WTC11 (cell line): ENCODE results near the gene C1orf226. TPM values are rescaled to one million over a fixed set of nuclear protein-coding genes. Genes with fewer than 3 reads are reported as not detected.

ENCODE experiments used
- ATAC-seq: fragments of 200-7000 bp; cut with Tn5 transposase; 2 replicates; pipeline ENCODE4 v1.10.0; 2021; ENCODE audit warnings: mild to moderate bottlenecking, moderate library complexity
- CTCF ChIA-PET: fragments of 300-600 bp; sonication (Branson Sonifier 250); formaldehyde crosslinking; loops from one replicate; lab custom pipeline; 2021; ENCODE audit warnings: antibody characterized with exemption; lab: Charles Lee
- POLR2A ChIA-PET: fragments of 350-600 bp; sonication (Branson Sonifier 250); formaldehyde crosslinking; loops from one replicate; lab custom pipeline; 2021; ENCODE audit warnings: antibody characterized with exemption; lab: Charles Lee
- DNase-seq: peaks from one replicate; pipeline ENCODE4 v3.0.0; 2021; ENCODE audit warnings: low spot score
- H3K27ac Mint-ChIP-seq: 2 replicates; pipeline ENCODE4 v1.8.0; 2021; ENCODE audit warnings: mixed read lengths
- H3K27me3 Mint-ChIP-seq: 2 replicates; pipeline ENCODE4 v1.8.0; 2021; ENCODE audit warnings: low read depth, mild to moderate bottlenecking, moderate library complexity, mixed read lengths
- H3K36me3 Mint-ChIP-seq: 2 replicates; pipeline ENCODE4 v1.8.0; 2021; ENCODE audit warnings: mixed read lengths
- H3K4me1 Mint-ChIP-seq: 2 replicates; pipeline ENCODE4 v1.8.0; 2022; ENCODE audit warnings: mixed read lengths
- H3K4me3 Mint-ChIP-seq: 2 replicates; pipeline ENCODE4 v1.8.0; 2021; ENCODE audit warnings: mild to moderate bottlenecking, moderate library complexity, mixed read lengths
- H3K9me3 Mint-ChIP-seq: 2 replicates; pipeline ENCODE4 v1.8.0; 2021; ENCODE audit warnings: mixed read lengths
- AR ChIP-seq: fragments of 250-450 bp; sonication (Bioruptor Pico); IDR thresholded peaks from 2 replicates; pipeline ENCODE4 v1.9.0; 2021; ENCODE audit warnings: mild to moderate bottlenecking
- ARID4B ChIP-seq: sonication (generic); formaldehyde crosslinking; IDR thresholded peaks from 2 replicates; pipeline ENCODE4 v1.8.0; 2023; ENCODE audit warnings: missing genetic modification reagents, mild to moderate bottlenecking, borderline replicate concordance
- ATF1 ChIP-seq: sonication (generic); formaldehyde crosslinking; IDR thresholded peaks from 2 replicates; pipeline ENCODE4 v1.8.1; 2023; ENCODE audit warnings: mild to moderate bottlenecking, moderate library complexity, missing genetic modification reagents
- E2F4 ChIP-seq: sonication (generic); formaldehyde crosslinking; IDR thresholded peaks from 2 replicates; pipeline ENCODE4 v1.8.1; 2022; ENCODE audit warnings: low read depth, mild to moderate bottlenecking, moderate library complexity, missing genetic modification reagents, borderline replicate concordance
- ELF4 ChIP-seq: sonication (generic); formaldehyde crosslinking; IDR thresholded peaks from 2 replicates; pipeline ENCODE4 v1.8.1; 2022; ENCODE audit warnings: low read depth, mild to moderate bottlenecking, moderate library complexity, missing genetic modification reagents
- EMX1 ChIP-seq: fragments of 250-450 bp; sonication (Bioruptor Pico); IDR thresholded peaks from 2 replicates; pipeline ENCODE4 v1.8.0; 2021; ENCODE audit warnings: mild to moderate bottlenecking
- ESRRA ChIP-seq: sonication (generic); formaldehyde crosslinking; IDR thresholded peaks from 2 replicates; pipeline ENCODE4 v1.8.1; 2022; ENCODE audit warnings: mild to moderate bottlenecking, missing genetic modification reagents, borderline replicate concordance
- IRF2 ChIP-seq: sonication (generic); formaldehyde crosslinking; IDR thresholded peaks from 2 replicates; pipeline ENCODE4 v1.8.0; 2022; ENCODE audit warnings: low read depth, missing genetic modification reagents, borderline replicate concordance
- NFYB ChIP-seq: sonication (generic); formaldehyde crosslinking; conservative IDR thresholded peaks from 2 replicates; pipeline ENCODE4 v1.8.0; 2022; ENCODE audit warnings: low read depth, missing genetic modification reagents
- PRRX2 ChIP-seq: fragments of 250-450 bp; sonication (Bioruptor Pico); IDR thresholded peaks from 2 replicates; pipeline ENCODE4 v1.8.0; 2021; ENCODE audit warnings: mild to moderate bottlenecking
- RELA ChIP-seq: sonication (generic); formaldehyde crosslinking; IDR thresholded peaks from 2 replicates; pipeline ENCODE4 v1.8.1; 2022; ENCODE audit warnings: missing genetic modification reagents, mild to moderate bottlenecking, borderline replicate concordance
- ZNF281 ChIP-seq: sonication (generic); formaldehyde crosslinking; IDR thresholded peaks from 2 replicates; pipeline ENCODE4 v1.8.0; 2023; ENCODE audit warnings: mild to moderate bottlenecking, missing genetic modification reagents
- ZNF512 ChIP-seq: sonication (generic); formaldehyde crosslinking; IDR thresholded peaks from 2 replicates; pipeline ENCODE4 v1.8.1; 2022; ENCODE audit warnings: missing genetic modification reagents, borderline replicate concordance
- ZSCAN18 ChIP-seq: fragments of 250-450 bp; sonication (Bioruptor Pico); IDR thresholded peaks from 2 replicates; pipeline ENCODE4 v2.1.2; 2022; ENCODE audit warnings: mild to moderate bottlenecking, moderate library complexity
- total RNA-seq: library from RNA; stranded (reverse); gene quantifications from 3 replicates; pipeline ENCODE4 v1.2.3, GENCODE V29; 2021

The C1orf226 gene
- total RNA-seq, 1 experiment from 2014 or later: 21.4 TPM

- no peak for DNase-seq
- POLR2A ChIA-PET: no interaction called here
- no peak overlapping the region for H3K27ac Mint-ChIP-seq
- H3K4me1 Mint-ChIP-seq: peaks cover under 1% of the 10 kb centered on the region; the same call in 1 of the 2 replicates
- TF ChIP-seq ESRRA (CRISPR knock-in tag) (no peak), NFYB (CRISPR knock-in tag) (no peak), ATF1 (no peak), RELA (no peak), PRRX2 (CRISPR knock-in tag) (no peak), ELF4 (CRISPR knock-in tag) (no peak), ARID4B (CRISPR knock-in tag) (no peak), ZSCAN18 (no peak), IRF2 (CRISPR knock-in tag) (no peak), ZNF512 (CRISPR knock-in tag) (no peak)
- TF ChIP-seq, all 79 proteins: peak for 0
- no peaks in the 10 kb centered on the region for H3K9me3 Mint-ChIP-seq
- ATAC-seq: no peak
- peaks cover 8% of the 10 kb centered on the region for H3K36me3 Mint-ChIP-seq
- H3K4me3 Mint-ChIP-seq: no peak overlapping the region
- H3K27me3 Mint-ChIP-seq: no peaks in the 10 kb centered on the region
- CTCF ChIA-PET: no interaction called here
Measured at GRCh38 chr1:162358928-162359327, 22.6 kb upstream of the C1orf226 start.

- POLR2A ChIA-PET: no interaction called here
- H3K36me3 Mint-ChIP-seq: peaks cover 8% of the 10 kb centered on the region
- CTCF ChIA-PET: no interaction called here
Measured at GRCh38 chr1:162359523-162360236, 21.8 kb upstream of the C1orf226 start.

More at GRCh38 chr1:162359523-162360236, 21.8 kb upstream of the C1orf226 start:
- ATAC-seq (no peak), DNase-seq (no peak)
- no peak overlapping the region for H3K27ac Mint-ChIP-seq
- no peak overlapping the region for H3K4me3 Mint-ChIP-seq
- no peaks in the 10 kb centered on the region for H3K4me1 Mint-ChIP-seq
- TF ChIP-seq ZNF281 (CRISPR knock-in tag): no peak
- TF ChIP-seq AR: no peak
- TF ChIP-seq IRF2 (CRISPR knock-in tag): no peak
- TF ChIP-seq EMX1: no peak
- no peak for TF ChIP-seq E2F4
- H3K27me3 Mint-ChIP-seq: no peaks in the 10 kb centered on the region
- no peaks in the 10 kb centered on the region for H3K9me3 Mint-ChIP-seq
